Type B pancreatic cell (in vitro differentiated cells): ENCODE data around the gene DYNLT2. TPM values are rescaled to one million over a fixed set of nuclear protein-coding genes. Genes with fewer than 3 reads are reported as not detected.

Source experiments
- DNase-seq: peaks from one replicate; pipeline ENCODE4 v3.0.0; 2021; ENCODE audit warnings: mixed read lengths; ENCODE audit not compliant: unreplicated experiment; ENCODE audit errors: extremely low spot score
- H3K27ac Mint-ChIP-seq: 2 replicates; pipeline ENCODE4 v1.8.0; 2021; ENCODE audit warnings: mild to moderate bottlenecking, mixed read lengths
- H3K27me3 Mint-ChIP-seq: 2 replicates; pipeline ENCODE4 v1.8.0; 2021; ENCODE audit warnings: mixed read lengths
- H3K36me3 Mint-ChIP-seq: 2 replicates; pipeline ENCODE4 v1.8.0; 2021; ENCODE audit warnings: mixed read lengths
- H3K4me1 Mint-ChIP-seq: one replicate; pipeline ENCODE4 v1.8.0; 2021; ENCODE audit warnings: mixed read lengths; ENCODE audit not compliant: unreplicated experiment
- H3K4me3 Mint-ChIP-seq: 2 replicates; pipeline ENCODE4 v1.8.0; 2021; ENCODE audit warnings: mild to moderate bottlenecking, mixed read lengths
- H3K9me3 Mint-ChIP-seq: 2 replicates; pipeline ENCODE4 v1.8.0; 2021; ENCODE audit warnings: mixed read lengths
- total RNA-seq: library from RNA; stranded (reverse); gene quantifications from 2 replicates; pipeline ENCODE4 v1.2.1, GENCODE V29; 2021; ENCODE audit warnings: low replicate concordance
- TF ChIP-seq, protein P1 (sequence below): fragments of 200-600 bp; sonication (generic); conservative IDR thresholded peaks from 2 replicates; pipeline ENCODE4 v1.5.0; 2021; ENCODE audit warnings: antibody characterized with exemption, mild to moderate bottlenecking

Gene DYNLT2
- total RNA-seq, 1 donor from 2014 or later = 2.6 TPM

DNA sequence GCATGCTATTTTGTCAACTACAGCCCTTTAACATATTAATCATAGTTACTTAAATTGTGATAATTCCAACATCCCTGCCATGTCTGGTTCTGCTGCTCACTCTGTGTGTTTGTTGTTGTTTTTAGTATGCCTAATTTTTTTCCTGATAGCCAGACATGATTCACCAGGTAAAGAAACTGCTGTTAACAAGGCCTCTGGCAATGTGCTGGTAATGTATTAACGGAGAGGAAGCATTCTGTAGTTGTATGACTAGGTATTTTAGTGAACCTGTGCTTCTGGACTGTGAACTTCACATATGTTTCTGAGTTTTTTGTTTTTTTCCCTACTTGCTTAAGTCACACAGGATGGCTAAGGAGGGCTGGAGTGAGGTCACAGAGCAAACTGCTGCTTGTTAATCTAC is 4.8 kb downstream of the DYNLT2 start:
- Mint-ChIP-seq H3K4me1 (peaks cover 7% of the 10 kb centered on the region), H3K36me3 (no peaks in the 10 kb centered on the region), H3K27me3 (no peaks in the 10 kb centered on the region), H3K9me3 (no peaks in the 10 kb centered on the region), H3K27ac (no peak overlapping the region), H3K4me3 (no peak overlapping the region)
- TF ChIP-seq, protein P1, sequence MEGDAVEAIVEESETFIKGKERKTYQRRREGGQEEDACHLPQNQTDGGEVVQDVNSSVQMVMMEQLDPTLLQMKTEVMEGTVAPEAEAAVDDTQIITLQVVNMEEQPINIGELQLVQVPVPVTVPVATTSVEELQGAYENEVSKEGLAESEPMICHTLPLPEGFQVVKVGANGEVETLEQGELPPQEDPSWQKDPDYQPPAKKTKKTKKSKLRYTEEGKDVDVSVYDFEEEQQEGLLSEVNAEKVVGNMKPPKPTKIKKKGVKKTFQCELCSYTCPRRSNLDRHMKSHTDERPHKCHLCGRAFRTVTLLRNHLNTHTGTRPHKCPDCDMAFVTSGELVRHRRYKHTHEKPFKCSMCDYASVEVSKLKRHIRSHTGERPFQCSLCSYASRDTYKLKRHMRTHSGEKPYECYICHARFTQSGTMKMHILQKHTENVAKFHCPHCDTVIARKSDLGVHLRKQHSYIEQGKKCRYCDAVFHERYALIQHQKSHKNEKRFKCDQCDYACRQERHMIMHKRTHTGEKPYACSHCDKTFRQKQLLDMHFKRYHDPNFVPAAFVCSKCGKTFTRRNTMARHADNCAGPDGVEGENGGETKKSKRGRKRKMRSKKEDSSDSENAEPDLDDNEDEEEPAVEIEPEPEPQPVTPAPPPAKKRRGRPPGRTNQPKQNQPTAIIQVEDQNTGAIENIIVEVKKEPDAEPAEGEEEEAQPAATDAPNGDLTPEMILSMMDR = no peak
- DNase-seq = no peak

DNA sequence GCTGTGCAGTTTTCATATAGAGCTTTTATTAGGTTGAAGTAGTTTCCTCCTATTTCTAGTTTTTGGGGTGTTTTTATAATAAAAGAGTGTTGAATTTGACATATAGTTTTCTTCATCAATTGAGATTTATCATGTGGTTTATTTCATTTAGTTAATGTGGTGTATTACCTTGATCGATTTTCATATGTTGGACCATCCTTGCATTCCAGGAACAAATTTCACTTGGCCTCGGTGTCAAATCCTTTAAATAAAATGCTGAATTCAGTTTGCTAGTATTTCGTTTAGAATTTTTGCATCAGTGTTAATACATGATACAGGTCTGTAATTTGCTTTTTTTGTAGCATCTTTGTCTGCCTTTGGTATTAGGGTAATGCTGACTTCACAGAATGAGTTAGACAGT is 6.0 kb downstream of the DYNLT2 start:
- Mint-ChIP-seq H3K9me3 (no peaks in the 10 kb centered on the region), H3K27me3 (no peaks in the 10 kb centered on the region), H3K4me3 (no peak overlapping the region), H3K27ac (no peak overlapping the region), H3K4me1 (peaks cover 7% of the 10 kb centered on the region), H3K36me3 (no peaks in the 10 kb centered on the region)
- TF ChIP-seq, protein P1 = no peak
- DNase-seq = no peak

DNA sequence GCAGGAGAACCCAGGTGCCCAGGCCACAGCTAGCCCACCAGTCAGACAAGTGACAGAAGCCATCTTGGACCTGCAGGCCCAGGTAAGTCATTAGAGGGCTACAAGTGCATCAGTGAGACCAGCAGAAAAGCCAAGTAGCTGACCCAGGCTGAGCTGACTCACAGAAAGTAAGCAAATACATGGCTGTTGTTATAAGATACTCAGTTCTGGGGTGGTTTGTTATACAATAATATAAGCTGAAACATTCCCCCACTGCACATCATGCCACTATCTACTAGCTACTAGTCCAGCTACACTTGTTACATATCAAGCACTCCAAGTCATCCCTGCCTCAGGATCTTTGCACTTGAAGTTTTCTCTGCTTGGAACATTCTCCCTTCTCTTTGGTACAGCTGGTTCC is 10.0 kb downstream of the DYNLT2 start:
- H3K27ac Mint-ChIP-seq = no peak overlapping the region
- peaks cover 3% of the 10 kb centered on the region for H3K27me3 Mint-ChIP-seq
- DNase-seq = no peak
- H3K36me3 Mint-ChIP-seq = no peaks in the 10 kb centered on the region
- no peak overlapping the region for H3K4me3 Mint-ChIP-seq
- peaks cover 6% of the 10 kb centered on the region for H3K4me1 Mint-ChIP-seq
- TF ChIP-seq, protein P1 = no peak
- no peaks in the 10 kb centered on the region for H3K9me3 Mint-ChIP-seq

DNA sequence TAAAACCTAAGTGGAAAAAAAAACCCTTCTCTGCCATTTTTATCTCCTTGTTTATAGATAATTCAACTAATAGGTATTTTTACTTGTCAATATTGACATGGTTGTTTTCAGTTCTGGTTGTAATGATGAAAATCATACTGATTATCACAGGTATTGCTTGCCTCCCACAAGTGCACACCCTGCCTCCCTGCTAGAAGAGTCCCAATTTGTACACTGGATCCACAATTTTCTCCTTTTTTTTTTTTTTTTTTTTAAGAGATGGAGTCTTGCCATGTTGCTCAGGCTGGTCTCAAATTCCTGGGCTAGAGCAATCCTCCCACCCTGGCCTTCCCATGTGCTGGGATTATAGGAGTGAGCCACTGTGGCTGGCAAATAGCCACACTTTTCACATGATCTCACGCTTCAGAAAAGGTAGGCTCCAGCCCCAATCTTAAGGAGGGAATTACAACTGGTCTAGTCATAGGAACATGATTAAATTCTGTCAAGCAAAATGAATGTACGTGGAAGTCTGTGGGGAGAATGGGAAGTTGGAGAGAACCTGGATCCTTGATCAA is 12.3 kb downstream of the DYNLT2 start:
- H3K4me1 Mint-ChIP-seq = peaks cover 6% of the 10 kb centered on the region
- no peaks in the 10 kb centered on the region for H3K36me3 Mint-ChIP-seq
- H3K4me3 Mint-ChIP-seq = no peak overlapping the region
- TF ChIP-seq, protein P1 = no peak
- no peaks in the 10 kb centered on the region for H3K9me3 Mint-ChIP-seq
- no peak overlapping the region for H3K27ac Mint-ChIP-seq
- DNase-seq = no peak
- H3K27me3 Mint-ChIP-seq = peaks cover 3% of the 10 kb centered on the region

DNA sequence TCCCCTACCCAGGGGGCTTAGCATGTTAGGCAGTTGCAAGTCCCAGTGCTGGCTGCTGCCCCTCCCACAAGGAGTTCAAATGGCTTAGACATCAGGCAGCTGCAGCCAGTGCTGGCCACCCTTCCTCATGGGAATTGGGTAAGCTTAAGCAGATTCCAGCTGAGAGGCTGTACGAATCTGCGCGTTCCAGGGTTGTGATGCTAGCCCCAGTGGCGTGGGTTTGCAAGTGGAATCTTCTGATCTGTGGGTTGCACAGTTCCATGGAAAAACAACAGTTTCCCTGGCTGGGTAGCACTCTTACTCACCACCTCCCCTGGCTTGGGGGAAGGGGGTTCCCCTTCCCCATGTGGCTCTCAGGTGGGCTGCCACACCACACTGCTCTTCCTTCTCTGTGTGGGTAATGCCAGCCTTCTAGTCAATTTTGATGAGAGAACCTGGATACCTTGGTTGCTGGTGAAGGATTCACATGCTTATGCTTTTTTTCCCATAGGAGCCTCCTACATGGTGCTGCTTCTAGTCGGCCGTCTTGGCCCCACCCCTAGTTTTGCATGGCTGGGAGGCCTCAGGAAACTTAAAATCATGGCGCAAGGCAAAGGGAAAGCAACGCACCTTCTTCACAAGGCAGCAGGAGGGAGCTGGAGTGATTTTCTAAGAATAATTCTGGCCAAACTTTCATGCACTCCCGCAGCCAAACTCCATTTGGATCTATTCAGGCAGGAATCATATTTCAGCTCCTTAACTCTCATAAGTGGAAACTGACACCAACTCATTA is 13.0 kb downstream of the DYNLT2 start:
- TF ChIP-seq, protein P1 = no peak
- H3K27ac Mint-ChIP-seq = no peak overlapping the region

More for the DNA sequence above, 13.0 kb downstream of the DYNLT2 start:
- Mint-ChIP-seq H3K9me3 (no peaks in the 10 kb centered on the region), H3K36me3 (no peaks in the 10 kb centered on the region), H3K4me1 (peaks cover 6% of the 10 kb centered on the region), H3K4me3 (no peak overlapping the region), H3K27me3 (peaks cover 3% of the 10 kb centered on the region)
- no peak for DNase-seq
